Breast epithelium (tissue), 3 donors: ENCODE measurements around the gene LST1.

Source experiments
- CTCF ChIP-seq, 3 donors: fragments of 450-650 bp; IDR thresholded peaks; one replicate each; pipeline ENCODE4 v1.5.1; 2016 to 2017; ENCODE audit warnings: antibody characterized with exemption in 3 of 3, mild to moderate bottlenecking in 3 of 3, moderate library complexity in 3 of 3
- POLR2A ChIP-seq: fragments of 450-650 bp; IDR thresholded peaks from one replicate; pipeline ENCODE4 v1.6.1; 2016; ENCODE audit warnings: antibody characterized with exemption, mild to moderate bottlenecking, moderate library complexity
- POLR2AphosphoS5 ChIP-seq, 3 donors: sonication (generic); formaldehyde crosslinking; IDR thresholded peaks; one replicate each; pipeline ENCODE4 v1.6.1; 2017; ENCODE audit warnings: antibody characterized with exemption in 3 of 3

GRCh38 chr6:31624070-31624469, 38.0 kb downstream of the LST1 start:
- TF ChIP-seq POLR2A, result no peak
- TF ChIP-seq CTCF (IDR thresholded peaks at IDR 0.05), result no peak
- no peak for TF ChIP-seq POLR2AphosphoS5 (IDR thresholded peaks at IDR 0.05)
